ENCODE results near the gene LGALS3. TPM values are rescaled to one million over a fixed set of nuclear protein-coding genes. Genes with fewer than 3 reads are reported as not detected.

LGALS3 gene
- total RNA-seq, 4 donors from 2014 or later: 234 to 565 (median 415) TPM

GRCh38 chr14:55136241-55136640 is 7.2 kb downstream of the LGALS3 start:
- DNase-seq: no peak
- intact Hi-C loops (cut with DNase I): no loop called here
- TF ChIP-seq CTCF (IDR thresholded peaks at IDR 0.05): no peak
- WGBS, 2 donors: 67 to 68% methylated on average over 3 of the region's 3 CpGs
- Histone ChIP-seq H3K4me1 (peaks cover 24 to 82% (median 49%) of the 10 kb centered on the region in 3 donors), H3K36me3 (peaks cover 16 to 75% (median 32%) of the 10 kb centered on the region in 3 donors), H3K27ac (peak overlapping the region in 3 of 4 donors; percentile 74 to 79 (median 79)), H3K9me3 (no peaks in the 10 kb centered on the region), H3K27me3 (no peaks in the 10 kb centered on the region), H3K4me3 (no peak overlapping the region)

GRCh38 chr14:55136885-55137786 is 8.1 kb downstream of the LGALS3 start:
- WGBS, 2 donors: 55 to 67% methylated on average over 9 to 11 of the region's 12 CpGs
- Histone ChIP-seq H3K27me3 (no peaks in the 10 kb centered on the region), H3K4me1 (peaks cover 20 to 73% (median 40%) of the 10 kb centered on the region in 3 donors), H3K4me3 (peak overlapping the region in 3 of 4 donors; percentile 1 to 24 (median 10)), H3K9me3 (no peaks in the 10 kb centered on the region), H3K27ac (peak overlapping the region; percentile 2 to 79 (median 76)), H3K36me3 (peaks cover 25 to 80% (median 41%) of the 10 kb centered on the region in 3 donors)
- TF ChIP-seq POLR2A (IDR thresholded peaks at IDR 0.05): no peak
- no peak for TF ChIP-seq CTCF (IDR thresholded peaks at IDR 0.05)
- intact Hi-C loops (cut with DNase I): no loop called here
- no peak for DNase-seq

GRCh38 chr14:55138091-55138490 is 9.0 kb downstream of the LGALS3 start:
- Histone ChIP-seq H3K9me3 (no peaks in the 10 kb centered on the region), H3K27me3 (no peaks in the 10 kb centered on the region), H3K27ac (peak overlapping the region; percentile 2 to 79 (median 76)), H3K4me3 (peak overlapping the region in 1 of 4 donors; percentile 24), H3K4me1 (peaks cover 20 to 64% (median 31%) of the 10 kb centered on the region in 3 donors), H3K36me3 (peaks cover 25 to 82% (median 49%) of the 10 kb centered on the region in 3 donors)
- intact Hi-C loops (cut with DNase I): no loop called here
- WGBS, 2 donors: 81% methylated on average over 3 of the region's 7 CpGs; no CpG with 5 or more reads in 1 of the 2 donors
- no peak for TF ChIP-seq POLR2A (IDR thresholded peaks at IDR 0.05)
- TF ChIP-seq CTCF (IDR thresholded peaks at IDR 0.05): peak in 2 of 6 experiments; percentile 15 to 29
- DNase-seq: no peak

DNA sequence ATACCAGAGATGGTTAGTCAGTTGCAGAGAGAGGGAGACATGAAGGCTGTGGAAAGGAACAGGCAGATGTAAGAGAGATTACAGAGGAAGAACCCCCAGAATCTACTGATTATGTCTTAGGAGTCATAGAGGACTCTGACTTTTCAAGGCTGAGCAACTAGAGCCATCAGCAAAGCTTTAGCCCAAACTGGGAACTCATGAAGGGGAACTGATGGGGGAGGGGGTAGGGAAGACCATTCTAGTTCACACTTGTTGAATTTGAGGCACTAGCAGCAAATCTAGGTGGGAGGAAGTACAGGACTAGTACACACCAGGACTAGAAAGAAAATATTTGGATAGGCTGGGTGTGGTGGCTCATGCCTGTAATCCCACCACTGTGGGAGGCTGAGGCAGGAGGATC is 10.1 kb downstream of the LGALS3 start:
- Histone ChIP-seq H3K27ac (peak overlapping the region in 2 of 4 donors; percentile 15 to 51), H3K36me3 (peaks cover 25 to 83% (median 51%) of the 10 kb centered on the region in 3 donors), H3K27me3 (no peaks in the 10 kb centered on the region), H3K4me3 (no peak overlapping the region), H3K4me1 (peaks cover 20 to 53% (median 24%) of the 10 kb centered on the region in 3 donors), H3K9me3 (no peaks in the 10 kb centered on the region)
- DNase-seq: no peak
- TF ChIP-seq CTCF (IDR thresholded peaks at IDR 0.05) (no peak), POLR2A (IDR thresholded peaks at IDR 0.05) (no peak)
- intact Hi-C loops (cut with DNase I): no loop called here

All from esophagus squamous epithelium (tissue), 5 donors.